Loucy (cell line): Measurements from ENCODE around the gene DAGLA.

Experiments
- H2AFZ ChIP-seq: fragments of 200-600 bp; sonication (generic); 2 replicates; pipeline ENCODE4 v1.6.0; 2016; ENCODE audit warnings: antibody characterized with exemption, mild to moderate bottlenecking, low read length, moderate library complexity
- H3F3A ChIP-seq: fragments of 200-600 bp; 2 replicates; pipeline ENCODE4 v1.6.0; 2016; ENCODE audit warnings: antibody characterized with exemption, low read depth, mild to moderate bottlenecking
- H3K27me3 ChIP-seq: fragments of 200-600 bp; sonication (generic); 2 replicates; pipeline ENCODE4 v1.6.1; 2014; ENCODE audit warnings: low read length, mild to moderate bottlenecking; ENCODE audit not compliant: insufficient read depth, poor library complexity, severe bottlenecking
- H3K36me3 ChIP-seq: fragments of 200-600 bp; sonication (generic); 2 replicates; pipeline ENCODE4 v1.6.1; 2016; ENCODE audit warnings: low read length; ENCODE audit not compliant: insufficient read depth
- H3K4me1 ChIP-seq: fragments of 200-600 bp; sonication (generic); 2 replicates; pipeline ENCODE4 v1.5.1; 2014; ENCODE audit warnings: low read length, mild to moderate bottlenecking; ENCODE audit not compliant: insufficient read depth, poor library complexity, severe bottlenecking
- H3K4me2 ChIP-seq: fragments of 200-600 bp; sonication (generic); 2 replicates; pipeline ENCODE4 v1.6.0; 2014; ENCODE audit warnings: antibody characterized with exemption, low read length, low read depth, mild to moderate bottlenecking; ENCODE audit not compliant: poor library complexity, severe bottlenecking
- H3K4me3 ChIP-seq: fragments of 200-600 bp; sonication (generic); 2 replicates; pipeline ENCODE4 v1.5.1; 2014; ENCODE audit warnings: low read length, mild to moderate bottlenecking, mixed read lengths; ENCODE audit not compliant: poor library complexity, severe bottlenecking
- H3K79me2 ChIP-seq: fragments of 200-600 bp; sonication (generic); 2 replicates; pipeline ENCODE4 v1.6.1; 2014; ENCODE audit warnings: low read length; ENCODE audit not compliant: insufficient read depth
- H3K9ac ChIP-seq: fragments of 200-600 bp; sonication (generic); 2 replicates; pipeline ENCODE4 v1.6.0; 2014; ENCODE audit warnings: mild to moderate bottlenecking, low read depth, low read length, moderate library complexity; ENCODE audit not compliant: poor library complexity, severe bottlenecking
- H3K9me2 ChIP-seq: fragments of 200-600 bp; sonication (generic); replicated peaks from 2 replicates; pipeline ENCODE4 v1.6.1; 2016; ENCODE audit warnings: low read depth, low read length, mixed read lengths
- H3K9me3 ChIP-seq: fragments of 200-600 bp; sonication (generic); 2 replicates; pipeline ENCODE4 v1.6.1; 2014; ENCODE audit warnings: mild to moderate bottlenecking, antibody characterized with exemption, low read length, low read depth; ENCODE audit not compliant: insufficient read depth
- H4K20me1 ChIP-seq: fragments of 200-600 bp; sonication (generic); 2 replicates; pipeline ENCODE4 v1.6.0; 2014; ENCODE audit warnings: antibody characterized with exemption, low read length, mild to moderate bottlenecking; ENCODE audit not compliant: insufficient read depth, poor library complexity, severe bottlenecking
- EZH2phosphoT487 ChIP-seq: fragments of 200-600 bp; IDR thresholded peaks from 2 replicates; pipeline ENCODE4 v1.6.1; 2018; ENCODE audit warnings: antibody characterized with exemption, mild to moderate bottlenecking, moderate library complexity, borderline replicate concordance
- TF ChIP-seq, protein P1 (sequence below): fragments of 200-600 bp; sonication (generic); conservative IDR thresholded peaks from 2 replicates; pipeline ENCODE4 v1.5.1; 2014; ENCODE audit warnings: mild to moderate bottlenecking, antibody characterized with exemption, low read length

Gene DAGLA

DNA sequence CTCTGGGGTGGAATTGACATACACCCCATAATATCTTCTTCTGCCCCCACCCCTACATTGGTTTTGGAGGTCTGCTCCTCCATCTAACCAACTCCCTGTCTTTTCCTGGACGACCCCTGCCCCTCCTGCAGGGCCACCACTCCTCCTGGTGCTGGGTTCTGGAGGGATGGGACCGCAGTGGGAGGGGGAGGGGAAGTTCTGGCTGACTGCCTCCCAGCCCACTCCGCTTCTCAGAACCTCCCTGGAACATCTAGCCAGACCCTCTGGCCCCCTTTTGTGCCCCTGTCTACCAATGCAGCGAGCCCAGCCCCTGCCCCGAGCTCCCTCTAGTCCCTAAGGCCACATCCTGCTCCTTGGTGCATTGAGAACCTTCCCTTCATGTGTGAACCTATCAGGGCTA is 73.5 kb downstream of the DAGLA start:
- Histone ChIP-seq H3K4me3 (no peak overlapping the region), H3K4me1 (peaks cover 19% of the 10 kb centered on the region), H4K20me1 (no peaks in the 10 kb centered on the region), H3F3A (no peaks in the 10 kb centered on the region), H3K9me3 (no peaks in the 10 kb centered on the region), H3K79me2 (no peaks in the 10 kb centered on the region), H3K9me2 (no peaks in the 10 kb centered on the region), H2AFZ (no peak overlapping the region), H3K27me3 (no peaks in the 10 kb centered on the region), H3K36me3 (no peaks in the 10 kb centered on the region), H3K9ac (no peak overlapping the region), H3K4me2 (no peak overlapping the region)
- TF ChIP-seq EZH2phosphoT487: no peak

DNA sequence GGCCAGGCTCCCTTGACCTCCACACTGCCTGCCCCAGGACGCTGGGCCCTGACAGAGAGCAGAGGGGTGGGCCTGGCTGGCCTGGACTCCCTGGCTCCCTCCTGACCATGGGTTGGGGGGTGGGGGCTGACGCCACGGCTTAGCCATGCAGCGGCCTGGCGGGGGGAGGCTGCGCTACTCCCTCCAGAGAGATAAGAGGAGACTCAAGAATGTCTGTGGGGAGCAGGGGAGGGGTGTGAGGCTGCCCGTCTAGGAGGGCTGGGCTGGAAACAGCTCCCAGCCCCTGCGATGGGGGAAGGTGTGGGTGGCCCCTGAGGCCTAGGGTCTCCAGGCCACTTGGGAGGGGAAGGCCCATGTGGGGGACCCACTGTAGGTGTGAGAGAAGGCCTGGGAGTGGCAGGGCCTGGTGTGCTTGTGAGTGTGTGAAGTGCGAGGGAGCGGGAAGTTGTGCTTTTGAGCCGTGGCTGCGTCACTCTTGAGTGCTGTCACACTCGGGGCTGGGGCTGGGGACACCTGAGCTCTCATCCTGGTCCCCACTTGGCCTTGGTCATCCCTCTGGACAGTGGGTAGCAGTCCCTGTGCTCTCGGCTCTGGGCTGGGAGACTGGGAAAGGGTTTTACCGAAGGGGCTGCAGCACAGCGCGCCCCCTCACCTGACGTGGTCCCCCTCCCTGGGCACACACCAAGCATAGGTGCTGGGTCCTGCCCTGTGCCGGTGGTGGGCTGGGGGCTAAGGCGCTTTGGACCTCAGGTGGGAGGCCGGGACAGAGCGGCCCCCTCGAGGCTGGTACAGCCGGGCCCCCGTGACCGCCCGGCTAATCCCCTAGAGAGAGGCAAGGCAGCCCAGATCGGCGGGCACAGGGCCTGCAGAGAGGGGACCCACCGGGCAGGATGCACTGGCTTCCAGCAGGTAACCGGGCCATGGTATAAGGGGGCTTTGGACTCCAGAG is 74.6 kb downstream of the DAGLA start:
- no peak overlapping the region for H3K4me3 ChIP-seq
- H3K79me2 ChIP-seq: no peaks in the 10 kb centered on the region
- H3K9ac ChIP-seq: no peak overlapping the region
- H3K27me3 ChIP-seq: no peaks in the 10 kb centered on the region
- H3K36me3 ChIP-seq: no peaks in the 10 kb centered on the region
- H3K9me2 ChIP-seq: no peaks in the 10 kb centered on the region
- no peak overlapping the region for H2AFZ ChIP-seq
- no peak overlapping the region for H3K4me2 ChIP-seq
- peaks cover 19% of the 10 kb centered on the region for H3K4me1 ChIP-seq
- TF ChIP-seq EZH2phosphoT487: no peak
- TF ChIP-seq, protein P1, sequence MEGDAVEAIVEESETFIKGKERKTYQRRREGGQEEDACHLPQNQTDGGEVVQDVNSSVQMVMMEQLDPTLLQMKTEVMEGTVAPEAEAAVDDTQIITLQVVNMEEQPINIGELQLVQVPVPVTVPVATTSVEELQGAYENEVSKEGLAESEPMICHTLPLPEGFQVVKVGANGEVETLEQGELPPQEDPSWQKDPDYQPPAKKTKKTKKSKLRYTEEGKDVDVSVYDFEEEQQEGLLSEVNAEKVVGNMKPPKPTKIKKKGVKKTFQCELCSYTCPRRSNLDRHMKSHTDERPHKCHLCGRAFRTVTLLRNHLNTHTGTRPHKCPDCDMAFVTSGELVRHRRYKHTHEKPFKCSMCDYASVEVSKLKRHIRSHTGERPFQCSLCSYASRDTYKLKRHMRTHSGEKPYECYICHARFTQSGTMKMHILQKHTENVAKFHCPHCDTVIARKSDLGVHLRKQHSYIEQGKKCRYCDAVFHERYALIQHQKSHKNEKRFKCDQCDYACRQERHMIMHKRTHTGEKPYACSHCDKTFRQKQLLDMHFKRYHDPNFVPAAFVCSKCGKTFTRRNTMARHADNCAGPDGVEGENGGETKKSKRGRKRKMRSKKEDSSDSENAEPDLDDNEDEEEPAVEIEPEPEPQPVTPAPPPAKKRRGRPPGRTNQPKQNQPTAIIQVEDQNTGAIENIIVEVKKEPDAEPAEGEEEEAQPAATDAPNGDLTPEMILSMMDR: no peak
- H3F3A ChIP-seq: no peaks in the 10 kb centered on the region
- no peaks in the 10 kb centered on the region for H4K20me1 ChIP-seq
- H3K9me3 ChIP-seq: no peaks in the 10 kb centered on the region

DNA sequence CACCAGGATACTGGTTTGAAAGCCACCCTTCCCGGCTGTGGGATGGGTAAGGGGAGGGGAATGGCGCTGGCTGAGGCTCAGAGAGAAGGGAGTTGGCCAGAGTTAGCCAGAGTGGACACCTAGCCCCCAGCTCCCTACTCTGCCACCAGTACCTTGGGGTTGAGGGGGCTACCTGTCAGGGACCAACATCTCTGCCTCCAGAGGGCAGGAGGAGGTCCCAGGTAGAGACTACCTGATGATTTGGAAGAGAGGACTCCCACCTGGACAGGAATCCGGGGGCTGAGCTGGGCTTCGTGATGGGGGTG is 75.9 kb downstream of the DAGLA start:
- H3F3A ChIP-seq: no peaks in the 10 kb centered on the region
- peaks cover 19% of the 10 kb centered on the region for H3K4me1 ChIP-seq
- H3K4me2 ChIP-seq: peak overlapping the region; percentile 82
- H3K79me2 ChIP-seq: no peaks in the 10 kb centered on the region
- TF ChIP-seq EZH2phosphoT487: no peak
- TF ChIP-seq, protein P1: no peak
- peak overlapping the region; percentile 76 for H3K9ac ChIP-seq
- H4K20me1 ChIP-seq: no peaks in the 10 kb centered on the region
- no peaks in the 10 kb centered on the region for H3K9me3 ChIP-seq
- H3K9me2 ChIP-seq: no peaks in the 10 kb centered on the region
- H3K4me3 ChIP-seq: peak overlapping the region; percentile 52
- H3K36me3 ChIP-seq: no peaks in the 10 kb centered on the region
- H3K27me3 ChIP-seq: no peaks in the 10 kb centered on the region
- peak overlapping the region; percentile 53; the same call in 1 of the 2 replicates for H2AFZ ChIP-seq
